GM23338 (cell line): ENCODE measurements around the gene PKD1. TPM values are rescaled to one million over a fixed set of nuclear protein-coding genes. Genes with fewer than 3 reads are reported as not detected.

ENCODE experiments used
- ATAC-seq: fragments of 200-7000 bp; cut with Tn5 transposase; 3 replicates; pipeline ENCODE4 v1.9.1; 2020
- DNase-seq: peaks from one replicate; pipeline ENCODE4 v3.0.0-alpha.2; 2015; ENCODE audit warnings: low spot score
- H2AFZ ChIP-seq: fragments of 200-600 bp; sonication (generic); 2 replicates; pipeline ENCODE4 v1.8.0; 2016; ENCODE audit warnings: antibody characterized with exemption, mild to moderate bottlenecking, moderate library complexity
- H3F3A ChIP-seq: fragments of 200-600 bp; sonication (generic); replicated peaks from 2 replicates; pipeline ENCODE4 v1.8.0; 2017; ENCODE audit warnings: antibody characterized with exemption, mixed run types, low read depth
- H3K27ac ChIP-seq: fragments of 200-600 bp; sonication (generic); 2 replicates; pipeline ENCODE4 v1.6.1; 2016; ENCODE audit warnings: low read depth
- H3K27me3 ChIP-seq: fragments of 200-600 bp; sonication (generic); 2 replicates; pipeline ENCODE4 v1.8.0; 2016; ENCODE audit warnings: mild to moderate bottlenecking, mixed run types, moderate library complexity; ENCODE audit not compliant: insufficient read depth
- H3K36me3 ChIP-seq: fragments of 200-600 bp; sonication (generic); 2 replicates; pipeline ENCODE4 v1.8.0; 2016; ENCODE audit warnings: mild to moderate bottlenecking; ENCODE audit not compliant: insufficient read depth
- H3K4me1 ChIP-seq: fragments of 200-600 bp; sonication (generic); 2 replicates; pipeline ENCODE4 v1.8.0; 2016; ENCODE audit warnings: mild to moderate bottlenecking, moderate library complexity; ENCODE audit not compliant: insufficient read depth
- H3K4me2 ChIP-seq: fragments of 200-600 bp; sonication (generic); 2 replicates; pipeline ENCODE4 v1.7.1; 2017; ENCODE audit warnings: mixed run types
- H3K4me3 ChIP-seq: fragments of 200-600 bp; sonication (generic); 2 replicates; pipeline ENCODE4 v1.6.1; 2016; ENCODE audit warnings: mixed run types
- H3K79me2 ChIP-seq: fragments of 200-600 bp; sonication (generic); replicated peaks from 2 replicates; pipeline ENCODE4 v1.8.0; 2017; ENCODE audit warnings: mild to moderate bottlenecking; ENCODE audit not compliant: insufficient read depth
- H3K9me2 ChIP-seq: fragments of 200-600 bp; sonication (generic); 2 replicates; pipeline ENCODE4 v1.8.0; 2017; ENCODE audit not compliant: insufficient read depth
- H4K20me1 ChIP-seq: fragments of 200-600 bp; sonication (generic); replicated peaks from 2 replicates; pipeline ENCODE4 v1.8.0; 2017; ENCODE audit warnings: mild to moderate bottlenecking; ENCODE audit not compliant: insufficient read depth
- H3K27ac Mint-ChIP-seq: 2 replicates; pipeline ENCODE4 v1.8.0; 2020; ENCODE audit warnings: inconsistent platforms, mild to moderate bottlenecking, moderate library complexity, mixed read lengths
- H3K27me3 Mint-ChIP-seq: 3 replicates; pipeline ENCODE4 v1.8.0; 2022; ENCODE audit warnings: low read depth, mild to moderate bottlenecking, moderate library complexity, mixed read lengths, inconsistent platforms; ENCODE audit not compliant: insufficient read depth, poor library complexity
- H3K36me3 Mint-ChIP-seq: 3 replicates; pipeline ENCODE4 v1.8.0; 2021; ENCODE audit warnings: low read depth, mild to moderate bottlenecking, inconsistent platforms, moderate library complexity, mixed read lengths
- H3K4me1 Mint-ChIP-seq: 3 replicates; pipeline ENCODE4 v1.8.0; 2020; ENCODE audit warnings: mild to moderate bottlenecking, inconsistent platforms, mixed read lengths
- H3K4me3 Mint-ChIP-seq: 3 replicates; pipeline ENCODE4 v1.8.0; 2021; ENCODE audit warnings: moderate library complexity, mild to moderate bottlenecking, inconsistent platforms, mixed read lengths
- H3K9me3 Mint-ChIP-seq: 3 replicates; pipeline ENCODE4 v1.8.0; 2020; ENCODE audit warnings: moderate library complexity, mild to moderate bottlenecking, inconsistent platforms, mixed read lengths
- CREB1 ChIP-seq: fragments of 250-450 bp; sonication (Bioruptor Pico); IDR thresholded peaks from 2 replicates; pipeline ENCODE4 v1.5.0; 2020; ENCODE audit warnings: low read depth, mild to moderate bottlenecking, moderate library complexity
- ETS1 ChIP-seq: IDR thresholded peaks from 2 replicates; pipeline ENCODE4 v1.6.1; 2016; ENCODE audit warnings: antibody characterized with exemption
- EZH2 ChIP-seq: fragments of 200-600 bp; sonication (generic); IDR thresholded peaks from one replicate; pipeline ENCODE4 v1.8.0; 2017; ENCODE audit warnings: antibody characterized with exemption, mild to moderate bottlenecking, low read depth; ENCODE audit not compliant: unreplicated experiment
- EZH2phosphoT487 ChIP-seq: fragments of 200-600 bp; sonication (generic); IDR thresholded peaks from one replicate; pipeline ENCODE4 v1.8.1; 2018; ENCODE audit warnings: antibody characterized with exemption; ENCODE audit not compliant: unreplicated experiment
- JUNB ChIP-seq: IDR thresholded peaks from one replicate; pipeline ENCODE4 v1.6.1; 2016; ENCODE audit warnings: antibody characterized with exemption; ENCODE audit not compliant: unreplicated experiment
- POLR2AphosphoS5 ChIP-seq: IDR thresholded peaks from 2 replicates; pipeline ENCODE4 v1.6.1; 2016; ENCODE audit warnings: antibody characterized with exemption, low read depth
- STAT1 ChIP-seq: IDR thresholded peaks from one replicate; pipeline ENCODE4 v1.6.1; 2016; ENCODE audit warnings: antibody characterized with exemption; ENCODE audit not compliant: unreplicated experiment
- polyA plus RNA-seq: library from polyadenylated mRNA; unstranded; fragments of >200 nt; fragmentation: Nextera tagmentation; extraction: Ambion mirVana; gene quantifications from 2 replicates; pipeline ENCODE4 v1.2.1, GENCODE V29; 2016
- total RNA-seq: library from RNA; depleted of rRNA; stranded (reverse); fragments of >200 nt; shearing (Covaris generic); gene quantifications from 2 replicates; pipeline ENCODE4 v1.2.3, GENCODE V29; 2014
- TF ChIP-seq, protein P1 (sequence below), 2 experiments: fragments of 200-600 bp in 1 of 2; sonication (generic) in 1 of 2; conservative IDR thresholded peaks; 2 replicates each; pipeline versions ENCODE4 v1.5.1 to v1.6.1; 2016 to 2017; ENCODE audit warnings: antibody characterized with exemption in 2 of 2, low read depth in 2 of 2, mild to moderate bottlenecking in 2 of 2, moderate library complexity in 1 of 2
- TF ChIP-seq, protein P2 (sequence below): IDR thresholded peaks from one replicate; pipeline ENCODE4 v1.6.1; 2018; ENCODE audit warnings: antibody characterized with exemption; ENCODE audit not compliant: unreplicated experiment

The PKD1 gene
- total and polyA plus RNA-seq, 2 experiments from 2014 or later, result 21.1 to 107 TPM

GRCh38 chr16:2079311-2079800 is 56.3 kb downstream of the PKD1 start:
- no peak overlapping the region for H3K27ac Mint-ChIP-seq
- H3K36me3 Mint-ChIP-seq, result peaks cover 10% of the 10 kb centered on the region

DNA sequence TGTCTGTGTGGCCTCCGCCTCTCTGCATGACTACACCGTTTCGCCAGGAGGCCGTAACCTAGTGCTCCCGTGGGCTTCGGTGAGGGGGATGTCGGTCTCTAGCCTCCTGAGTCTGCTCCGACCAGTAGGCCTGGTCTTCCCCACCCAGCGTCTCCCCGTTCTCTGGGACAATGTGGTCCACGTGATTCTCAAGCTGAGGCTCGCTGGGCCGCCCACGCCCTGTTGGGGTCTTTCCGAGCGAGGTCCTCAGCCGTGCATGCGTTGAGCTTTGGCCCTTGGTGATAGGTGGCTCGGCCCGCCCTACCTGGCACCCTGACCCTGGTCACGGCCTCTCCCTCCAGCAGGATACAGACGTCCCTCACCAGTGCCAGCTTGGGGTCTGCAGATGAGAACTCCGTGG is 57.0 kb downstream of the PKD1 start:
- Histone ChIP-seq H3K79me2 (no peaks in the 10 kb centered on the region), H4K20me1 (no peaks in the 10 kb centered on the region), H3K4me2 (no peak overlapping the region), H3K9me2 (no peaks in the 10 kb centered on the region), H3F3A (no peaks in the 10 kb centered on the region), H3K27me3 (no peaks in the 10 kb centered on the region), H3K27ac (0 out of 2 replicates have a peak overlapping the region, but pooled peaks have one; percentile 9), H3K4me3 (no peak overlapping the region), H3K4me1 (no peaks in the 10 kb centered on the region), H3K36me3 (no peaks in the 10 kb centered on the region), H2AFZ (no peak overlapping the region)
- no peaks in the 10 kb centered on the region for H3K9me3 Mint-ChIP-seq
- no peaks in the 10 kb centered on the region for H3K4me1 Mint-ChIP-seq
- peaks cover 4% of the 10 kb centered on the region for H3K27me3 Mint-ChIP-seq
- no peak overlapping the region for H3K27ac Mint-ChIP-seq
- ATAC-seq, result no peak
- H3K4me3 Mint-ChIP-seq, result no peak overlapping the region
- H3K36me3 Mint-ChIP-seq, result peaks cover 12% of the 10 kb centered on the region
- no peak for DNase-seq
- TF ChIP-seq EZH2phosphoT487, result no peak
- TF ChIP-seq, protein P1, sequence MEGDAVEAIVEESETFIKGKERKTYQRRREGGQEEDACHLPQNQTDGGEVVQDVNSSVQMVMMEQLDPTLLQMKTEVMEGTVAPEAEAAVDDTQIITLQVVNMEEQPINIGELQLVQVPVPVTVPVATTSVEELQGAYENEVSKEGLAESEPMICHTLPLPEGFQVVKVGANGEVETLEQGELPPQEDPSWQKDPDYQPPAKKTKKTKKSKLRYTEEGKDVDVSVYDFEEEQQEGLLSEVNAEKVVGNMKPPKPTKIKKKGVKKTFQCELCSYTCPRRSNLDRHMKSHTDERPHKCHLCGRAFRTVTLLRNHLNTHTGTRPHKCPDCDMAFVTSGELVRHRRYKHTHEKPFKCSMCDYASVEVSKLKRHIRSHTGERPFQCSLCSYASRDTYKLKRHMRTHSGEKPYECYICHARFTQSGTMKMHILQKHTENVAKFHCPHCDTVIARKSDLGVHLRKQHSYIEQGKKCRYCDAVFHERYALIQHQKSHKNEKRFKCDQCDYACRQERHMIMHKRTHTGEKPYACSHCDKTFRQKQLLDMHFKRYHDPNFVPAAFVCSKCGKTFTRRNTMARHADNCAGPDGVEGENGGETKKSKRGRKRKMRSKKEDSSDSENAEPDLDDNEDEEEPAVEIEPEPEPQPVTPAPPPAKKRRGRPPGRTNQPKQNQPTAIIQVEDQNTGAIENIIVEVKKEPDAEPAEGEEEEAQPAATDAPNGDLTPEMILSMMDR (conservative IDR thresholded peaks at IDR 0.05; ENCODE audit: low read depth in 2 of 2), result no peak

More at GRCh38 chr16:2079311-2079800, 56.3 kb downstream of the PKD1 start:
- no peak for DNase-seq
- Histone ChIP-seq H3K9me2 (no peaks in the 10 kb centered on the region), H4K20me1 (no peaks in the 10 kb centered on the region), H3K4me2 (no peak overlapping the region), H3K27me3 (no peaks in the 10 kb centered on the region), H3K27ac (no peak overlapping the region), H3F3A (no peaks in the 10 kb centered on the region), H2AFZ (no peak overlapping the region), H3K36me3 (no peaks in the 10 kb centered on the region), H3K4me1 (no peaks in the 10 kb centered on the region), H3K4me3 (no peak overlapping the region), H3K79me2 (no peaks in the 10 kb centered on the region)
- Mint-ChIP-seq H3K4me1 (no peaks in the 10 kb centered on the region), H3K4me3 (no peak overlapping the region), H3K27me3 (peaks cover 4% of the 10 kb centered on the region), H3K9me3 (no peaks in the 10 kb centered on the region)
- no peak for ATAC-seq
- TF ChIP-seq JUNB (no peak), POLR2AphosphoS5 (no peak), CREB1 (CRISPR knock-in tag) (no peak), ETS1 (no peak), EZH2 (no peak), STAT1 (no peak)
- TF ChIP-seq, protein P2, sequence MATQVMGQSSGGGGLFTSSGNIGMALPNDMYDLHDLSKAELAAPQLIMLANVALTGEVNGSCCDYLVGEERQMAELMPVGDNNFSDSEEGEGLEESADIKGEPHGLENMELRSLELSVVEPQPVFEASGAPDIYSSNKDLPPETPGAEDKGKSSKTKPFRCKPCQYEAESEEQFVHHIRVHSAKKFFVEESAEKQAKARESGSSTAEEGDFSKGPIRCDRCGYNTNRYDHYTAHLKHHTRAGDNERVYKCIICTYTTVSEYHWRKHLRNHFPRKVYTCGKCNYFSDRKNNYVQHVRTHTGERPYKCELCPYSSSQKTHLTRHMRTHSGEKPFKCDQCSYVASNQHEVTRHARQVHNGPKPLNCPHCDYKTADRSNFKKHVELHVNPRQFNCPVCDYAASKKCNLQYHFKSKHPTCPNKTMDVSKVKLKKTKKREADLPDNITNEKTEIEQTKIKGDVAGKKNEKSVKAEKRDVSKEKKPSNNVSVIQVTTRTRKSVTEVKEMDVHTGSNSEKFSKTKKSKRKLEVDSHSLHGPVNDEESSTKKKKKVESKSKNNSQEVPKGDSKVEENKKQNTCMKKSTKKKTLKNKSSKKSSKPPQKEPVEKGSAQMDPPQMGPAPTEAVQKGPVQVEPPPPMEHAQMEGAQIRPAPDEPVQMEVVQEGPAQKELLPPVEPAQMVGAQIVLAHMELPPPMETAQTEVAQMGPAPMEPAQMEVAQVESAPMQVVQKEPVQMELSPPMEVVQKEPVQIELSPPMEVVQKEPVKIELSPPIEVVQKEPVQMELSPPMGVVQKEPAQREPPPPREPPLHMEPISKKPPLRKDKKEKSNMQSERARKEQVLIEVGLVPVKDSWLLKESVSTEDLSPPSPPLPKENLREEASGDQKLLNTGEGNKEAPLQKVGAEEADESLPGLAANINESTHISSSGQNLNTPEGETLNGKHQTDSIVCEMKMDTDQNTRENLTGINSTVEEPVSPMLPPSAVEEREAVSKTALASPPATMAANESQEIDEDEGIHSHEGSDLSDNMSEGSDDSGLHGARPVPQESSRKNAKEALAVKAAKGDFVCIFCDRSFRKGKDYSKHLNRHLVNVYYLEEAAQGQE, result no peak
